ENCODE data around the gene IFITM10. TPM values are rescaled to one million over a fixed set of nuclear protein-coding genes. Genes with fewer than 3 reads are reported as not detected.

Gene IFITM10
- 1.0 to 2.1 TPM (median 1.3 TPM) in 5 replicates for total RNA-seq (2022; extraction: Qiagen RNA extraction)

GRCh38 chr11:1750481-1750839, at the start of gene IFITM10:
Gene IFITM10 (minus strand): TSS chr11:1750595. CDS start chr11:1750442, 153 bp downstream.

GRCh38 chr11:1763796-1764661, 13.6 kb upstream of the IFITM10 start, which contains the start of gene CTSD:
Gene CTSD (minus strand): TSS chr11:1763927. CDS start chr11:1763859, 68 bp downstream.

DNA sequence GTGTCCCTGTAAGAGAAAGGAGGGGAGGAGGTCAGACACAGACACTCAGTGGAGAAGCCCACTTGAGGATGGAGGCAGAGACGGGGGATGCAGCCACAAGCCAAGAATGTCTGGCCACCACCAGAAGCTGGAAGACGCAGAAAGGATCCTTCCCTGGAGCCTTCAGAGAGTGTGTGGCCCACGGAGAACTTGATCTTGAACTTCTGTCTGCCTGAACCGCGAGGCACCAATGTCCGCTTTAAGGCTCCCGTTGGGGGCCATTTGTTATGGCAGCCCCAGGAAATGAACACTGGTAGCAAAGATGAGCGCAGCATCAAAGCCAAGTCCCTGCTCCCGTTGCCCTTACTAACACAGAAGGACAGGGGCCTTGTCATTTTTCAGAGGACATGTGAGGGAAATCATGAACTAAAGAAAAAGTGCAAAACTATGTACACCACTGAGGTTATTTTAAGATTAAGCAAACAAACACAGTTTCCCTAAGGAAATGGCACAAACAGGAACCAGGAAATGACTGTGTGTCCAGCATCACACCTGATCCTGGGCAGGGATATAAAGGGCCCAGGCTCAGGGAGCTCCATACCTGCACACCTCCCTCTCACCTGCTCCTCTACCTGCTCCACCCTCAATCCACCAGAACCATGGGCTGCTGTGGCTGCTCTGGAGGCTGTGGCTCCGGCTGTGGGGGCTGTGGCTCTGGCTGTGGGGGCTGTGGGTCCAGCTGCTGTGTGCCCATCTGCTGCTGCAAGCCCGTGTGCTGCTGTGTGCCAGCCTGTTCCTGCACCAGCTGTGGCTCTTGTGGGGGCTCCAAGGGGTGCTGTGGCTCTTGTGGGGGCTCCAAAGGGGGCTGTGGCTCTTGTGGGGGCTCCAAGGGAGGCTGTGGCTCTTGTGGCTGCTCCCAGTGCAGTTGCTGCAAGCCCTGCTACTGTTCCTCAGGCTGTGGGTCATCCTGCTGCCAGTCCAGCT, 53.5 kb downstream of the IFITM10 start, which contains the start of gene KRTAP5-6:
Gene KRTAP5-6 (plus strand): TSS at position 588 of the 963 bp plus-strand sequence. CDS start 51 bp downstream, at position 639.

Other genes with a start within 250 kb of the IFITM10 start
- 1.4 to 2.2 TPM (median 1.8 TPM) in 5 replicates for gene DUSP8, start 178.3 kb downstream of the IFITM10 start, total RNA-seq (2022; extraction: Qiagen RNA extraction)
- gene KRTAP5-1, start 165.3 kb downstream of the IFITM10 start, total RNA-seq (2022; extraction: Qiagen RNA extraction): not detected in 5 replicates
- gene KRTAP5-2, start 152.3 kb downstream of the IFITM10 start, total RNA-seq (2022; extraction: Qiagen RNA extraction): not detected in 5 replicates
- not detected in 5 replicates for gene KRTAP5-3, start 142.1 kb downstream of the IFITM10 start, total RNA-seq (2022; extraction: Qiagen RNA extraction)
- not detected in 5 replicates for gene KRTAP5-4, start 128.5 kb downstream of the IFITM10 start, total RNA-seq (2022; extraction: Qiagen RNA extraction)
- not detected in 5 replicates for gene KRTAP5-5, start 120.8 kb downstream of the IFITM10 start, total RNA-seq (2022; extraction: Qiagen RNA extraction)
- not detected in 5 replicates for gene KRTAP5-6, start 53.4 kb downstream of the IFITM10 start, total RNA-seq (2022; extraction: Qiagen RNA extraction)
- gene CTSD, start 13.3 kb upstream of the IFITM10 start, total RNA-seq (2022; extraction: Qiagen RNA extraction): 349 to 542 TPM (median 490 TPM) in 5 replicates
- 0.12 to 0.49 TPM (median 0.26 TPM) in 5 replicates for gene SYT8, start 84.4 kb upstream of the IFITM10 start, total RNA-seq (2022; extraction: Qiagen RNA extraction)
- 0.23 TPM in 1 of 5 replicates, not detected in the others for gene TNNI2, start 88.4 kb upstream of the IFITM10 start, total RNA-seq (2022; extraction: Qiagen RNA extraction)
- gene LSP1, start 102.5 kb upstream of the IFITM10 start, total RNA-seq (2022; extraction: Qiagen RNA extraction): 1.2 to 1.6 TPM (median 1.4 TPM) in 5 replicates
- not detected in 5 replicates for gene PRR33, start 141.3 kb upstream of the IFITM10 start, total RNA-seq (2022; extraction: Qiagen RNA extraction)
- gene TNNT3, start 169.1 kb upstream of the IFITM10 start, total RNA-seq (2022; extraction: Qiagen RNA extraction): 0.24 TPM in 1 of 5 replicates, not detected in the others
- gene MRPL23, start 196.7 kb upstream of the IFITM10 start, total RNA-seq (2022; extraction: Qiagen RNA extraction): 142 to 159 TPM (median 154 TPM) in 5 replicates
- 8.2 to 16.8 TPM (median 14.6 TPM) in 5 replicates for gene H19, start 247.2 kb upstream of the IFITM10 start, total RNA-seq (2022; extraction: Qiagen RNA extraction)